Neural cell (in vitro differentiated cells): ENCODE measurements around the gene ITGA5. TPM values are rescaled to one million over a fixed set of nuclear protein-coding genes. Genes with fewer than 3 reads are reported as not detected.

Source experiments
- H2AFZ ChIP-seq: fragments of 200-600, 300-800 bp; sonication (generic), shearing (Covaris generic); 2 replicates; pipeline ENCODE4 v1.6.0; 2014; ENCODE audit warnings: low read depth, mild to moderate bottlenecking, antibody characterized with exemption, low read length, moderate library complexity
- H3F3A ChIP-seq: fragments of 200-600 bp; shearing (Covaris generic); 2 replicates; pipeline ENCODE4 v1.6.1; 2016; ENCODE audit warnings: mild to moderate bottlenecking, moderate library complexity, mixed read lengths, antibody characterized with exemption, low read length; ENCODE audit not compliant: insufficient read depth, poor library complexity, severe bottlenecking
- H3K27ac ChIP-seq: fragments of 200-600, 300-800 bp; sonication (generic), shearing (Covaris generic); 2 replicates; pipeline ENCODE4 v1.5.1; 2014; ENCODE audit warnings: mild to moderate bottlenecking, low read length, moderate library complexity
- H3K27me3 ChIP-seq: fragments of 300-800, 200-600 bp; sonication (generic), shearing (Covaris generic); 2 replicates; pipeline ENCODE4 v1.6.0; 2014; ENCODE audit warnings: mild to moderate bottlenecking, low read depth, low read length, moderate library complexity; ENCODE audit not compliant: insufficient read depth
- H3K36me3 ChIP-seq: fragments of 300-800, 200-600 bp; sonication (generic), shearing (Covaris generic); 2 replicates; pipeline ENCODE4 v1.5.1; 2014; ENCODE audit warnings: mild to moderate bottlenecking, antibody characterized with exemption, low read length, moderate library complexity; ENCODE audit not compliant: insufficient read depth
- H3K4me2 ChIP-seq: fragments of 300-800, 200-600 bp; sonication (generic), shearing (Covaris generic); 2 replicates; pipeline ENCODE4 v1.6.0; 2014; ENCODE audit warnings: mild to moderate bottlenecking, low read length
- H3K4me3 ChIP-seq: fragments of 300-800, 200-600 bp; sonication (generic), shearing (Covaris generic); 2 replicates; pipeline ENCODE4 v1.5.1; 2014; ENCODE audit warnings: mild to moderate bottlenecking, low read length, moderate library complexity
- H3K79me2 ChIP-seq: fragments of 200-600 bp; shearing (Covaris generic); replicated peaks from 2 replicates; pipeline ENCODE4 v1.6.0; 2014; ENCODE audit warnings: mild to moderate bottlenecking, low read length, moderate library complexity; ENCODE audit not compliant: insufficient read depth
- H3K9ac ChIP-seq: fragments of 300-800, 200-600 bp; sonication (generic), shearing (Covaris generic); 2 replicates; pipeline ENCODE4 v1.6.1; 2016; ENCODE audit warnings: mild to moderate bottlenecking, low read length, mixed read lengths
- H3K9me2 ChIP-seq: fragments of 200-600 bp; shearing (Covaris generic); 2 replicates; pipeline ENCODE4 v1.6.1; 2016; ENCODE audit warnings: mild to moderate bottlenecking, low read length, mixed read lengths; ENCODE audit not compliant: insufficient read depth
- H3K9me3 ChIP-seq: fragments of 200-600, 300-800 bp; sonication (generic), shearing (Covaris generic); 2 replicates; pipeline ENCODE4 v1.6.1; 2016; ENCODE audit warnings: mild to moderate bottlenecking, mixed run types, low read length, moderate library complexity, mixed read lengths
- H4K20me1 ChIP-seq: fragments of 200-600 bp; shearing (Covaris generic); 2 replicates; pipeline ENCODE4 v1.6.1; 2016; ENCODE audit warnings: mild to moderate bottlenecking, mixed run types; ENCODE audit not compliant: insufficient read depth
- CTCF ChIP-seq: fragments of 450-650 bp; IDR thresholded peaks from 2 replicates; pipeline ENCODE4 v1.5.1; 2014; ENCODE audit warnings: antibody characterized with exemption, mild to moderate bottlenecking, moderate library complexity; ENCODE audit not compliant: poor library complexity, severe bottlenecking
- EP300 ChIP-seq: fragments of 450-650 bp; conservative IDR thresholded peaks from 2 replicates; pipeline ENCODE4 v1.6.1; 2014; ENCODE audit warnings: antibody characterized with exemption, mild to moderate bottlenecking, moderate library complexity; ENCODE audit not compliant: poor library complexity, severe bottlenecking
- EZH2 ChIP-seq: fragments of 200-600, 300-800 bp; shearing (Covaris generic), sonication (generic); IDR thresholded peaks from 2 replicates; pipeline ENCODE4 v1.6.1; 2014; ENCODE audit warnings: antibody characterized with exemption, low read length, borderline replicate concordance, mild to moderate bottlenecking; ENCODE audit not compliant: insufficient read depth, poor library complexity, severe bottlenecking
- MXI1 ChIP-seq: fragments of 450-650 bp; conservative IDR thresholded peaks from 2 replicates; pipeline ENCODE4 v1.6.1; 2014; ENCODE audit warnings: antibody characterized with exemption, mild to moderate bottlenecking; ENCODE audit not compliant: poor library complexity, severe bottlenecking
- POLR2AphosphoS5 ChIP-seq: IDR thresholded peaks from 2 replicates; pipeline ENCODE4 v1.6.1; 2012
- RAD21 ChIP-seq: fragments of 450-650 bp; conservative IDR thresholded peaks from 2 replicates; pipeline ENCODE4 v1.6.1; 2014; ENCODE audit warnings: antibody characterized with exemption, mild to moderate bottlenecking, moderate library complexity
- REST ChIP-seq: IDR thresholded peaks from 2 replicates; pipeline ENCODE4 v1.6.1; 2012; ENCODE audit warnings: borderline replicate concordance
- SMC3 ChIP-seq: fragments of 450-650 bp; conservative IDR thresholded peaks from 2 replicates; pipeline ENCODE4 v1.6.1; 2014; ENCODE audit warnings: antibody characterized with exemption, mild to moderate bottlenecking, moderate library complexity; ENCODE audit not compliant: poor library complexity
- TAF1 ChIP-seq: IDR thresholded peaks from 2 replicates; pipeline ENCODE4 v1.6.1; 2012; ENCODE audit warnings: low read depth
- polyA plus RNA-seq: library from polyadenylated mRNA; depleted of rRNA; stranded (reverse); fragments of >200 nt; gene quantifications from 2 replicates; pipeline ENCODE4 v1.2.3, GENCODE V29; 2014

Gene ITGA5
- polyA plus RNA-seq, 1 donor from 2014 or later, result not detected

GRCh38 chr12:54409267-54409666, 9.8 kb downstream of the ITGA5 start:
- Histone ChIP-seq H3K27ac (no peak overlapping the region), H3K4me2 (no peak overlapping the region), H3K9ac (no peak overlapping the region), H3K4me3 (no peak overlapping the region), H3K36me3 (no peaks in the 10 kb centered on the region), H4K20me1 (no peaks in the 10 kb centered on the region), H3K79me2 (no peaks in the 10 kb centered on the region), H3K9me2 (no peaks in the 10 kb centered on the region), H3F3A (no peaks in the 10 kb centered on the region), H2AFZ (no peak overlapping the region), H3K27me3 (no peaks in the 10 kb centered on the region), H3K9me3 (no peaks in the 10 kb centered on the region)
- TF ChIP-seq MXI1 (no peak), RAD21 (no peak), TAF1 (no peak), SMC3 (no peak), POLR2AphosphoS5 (no peak), REST (no peak), EP300 (no peak), CTCF (no peak), EZH2 (no peak)

- H3K4me2 ChIP-seq, result no peak overlapping the region
- H3K36me3 ChIP-seq, result no peaks in the 10 kb centered on the region
- no peaks in the 10 kb centered on the region for H3K9me2 ChIP-seq
- H3K4me3 ChIP-seq, result no peak overlapping the region
- H3K9ac ChIP-seq, result no peak overlapping the region
- H2AFZ ChIP-seq, result no peak overlapping the region
- H3K27me3 ChIP-seq, result no peaks in the 10 kb centered on the region
- no peaks in the 10 kb centered on the region for H3K9me3 ChIP-seq
- H4K20me1 ChIP-seq, result no peaks in the 10 kb centered on the region
- no peak overlapping the region for H3K27ac ChIP-seq
- H3K79me2 ChIP-seq, result no peaks in the 10 kb centered on the region
- H3F3A ChIP-seq, result no peaks in the 10 kb centered on the region
- no peak for TF ChIP-seq CTCF
- TF ChIP-seq MXI1, result no peak
- no peak for TF ChIP-seq TAF1
These were observed 11.7 kb downstream of the ITGA5 start for GRCh38 chr12:54407183-54407905.
